Nephron (organoid): ENCODE data around the gene CDKL4.
"Not testable (repeated sequence)": the region's sequence is repeated elsewhere in the genome, so short reads cannot be mapped to it uniquely, and the experiment has no call there.

Experiments used
- H3K27ac Mint-ChIP-seq, 3 experiments: 2 replicates each; pipeline ENCODE4 v1.8.0; 2020; ENCODE audit warnings: mixed read lengths in 3 of 3, mild to moderate bottlenecking in 2 of 3, moderate library complexity in 1 of 3
- H3K27me3 Mint-ChIP-seq: 2 replicates; pipeline ENCODE4 v1.8.0; 2021; ENCODE audit warnings: low read depth, mild to moderate bottlenecking, moderate library complexity, mixed read lengths
- H3K36me3 Mint-ChIP-seq: 2 replicates; pipeline ENCODE4 v1.8.0; 2020; ENCODE audit warnings: low read depth, mixed read lengths
- H3K4me1 Mint-ChIP-seq: 2 replicates; pipeline ENCODE4 v1.8.0; 2020; ENCODE audit warnings: mixed read lengths
- H3K4me3 Mint-ChIP-seq, 3 experiments: 2 replicates each; pipeline ENCODE4 v1.8.0; 2020; ENCODE audit warnings: mild to moderate bottlenecking in 3 of 3, mixed read lengths in 3 of 3, moderate library complexity in 2 of 3
- H3K9me3 Mint-ChIP-seq: 2 replicates; pipeline ENCODE4 v1.8.0; 2020; ENCODE audit warnings: mixed read lengths
- CTCF ChIP-seq, 3 experiments: fragments of 200-600 bp; sonication (generic); IDR thresholded peaks; one replicate each; pipeline ENCODE4 v1.5.0; 2021; ENCODE audit warnings: antibody characterized with exemption in 3 of 3; ENCODE audit not compliant: unreplicated experiment in 3 of 3

CDKL4 gene

GRCh38 chr2:39256040-39256439 lies 12.3 kb upstream of the CDKL4 start:
- no peak overlapping the region for H3K27ac Mint-ChIP-seq
- no peaks in the 10 kb centered on the region for H3K27me3 Mint-ChIP-seq
- H3K9me3 Mint-ChIP-seq: peaks cover 11% of the 10 kb centered on the region
- H3K4me1 Mint-ChIP-seq: no peaks in the 10 kb centered on the region
- peaks cover 76% of the 10 kb centered on the region for H3K36me3 Mint-ChIP-seq
- H3K4me3 Mint-ChIP-seq: no peak overlapping the region
- TF ChIP-seq CTCF (IDR thresholded peaks at IDR 0.05; ENCODE audit: unreplicated experiment in 3 of 3): no peak

GRCh38 chr2:39252888-39253518 lies 9.2 kb upstream of the CDKL4 start:
- H3K36me3 Mint-ChIP-seq: peaks cover 72% of the 10 kb centered on the region
- no peak overlapping the region for H3K4me3 Mint-ChIP-seq
- H3K27ac Mint-ChIP-seq: no peak overlapping the region
- peaks cover 9% of the 10 kb centered on the region for H3K9me3 Mint-ChIP-seq
- H3K4me1 Mint-ChIP-seq: no peaks in the 10 kb centered on the region
- no peak for TF ChIP-seq CTCF (IDR thresholded peaks at IDR 0.05; ENCODE audit: unreplicated experiment in 3 of 3)
- no peaks in the 10 kb centered on the region for H3K27me3 Mint-ChIP-seq

GRCh38 chr2:39247512-39248043 lies 3.8 kb upstream of the CDKL4 start:
- H3K27ac Mint-ChIP-seq: no peak overlapping the region
- no peak overlapping the region for H3K4me3 Mint-ChIP-seq
- TF ChIP-seq CTCF (IDR thresholded peaks at IDR 0.05; ENCODE audit: unreplicated experiment in 3 of 3): no peak
- no peaks in the 10 kb centered on the region for H3K4me1 Mint-ChIP-seq
- peaks cover 4% of the 10 kb centered on the region for H3K27me3 Mint-ChIP-seq
- peaks cover 4% of the 10 kb centered on the region for H3K9me3 Mint-ChIP-seq
- H3K36me3 Mint-ChIP-seq: peaks cover 43% of the 10 kb centered on the region

- Mint-ChIP-seq H3K9me3 (peaks cover 3% of the 10 kb centered on the region), H3K4me1 (no peaks in the 10 kb centered on the region), H3K27me3 (peaks cover 4% of the 10 kb centered on the region), H3K36me3 (peaks cover 32% of the 10 kb centered on the region), H3K27ac (no peak overlapping the region), H3K4me3 (no peak overlapping the region)
- no peak for TF ChIP-seq CTCF (IDR thresholded peaks at IDR 0.05; ENCODE audit: unreplicated experiment in 3 of 3)
Measured at GRCh38 chr2:39246382-39246980, 2.7 kb upstream of the CDKL4 start.

GRCh38 chr2:39244963-39245625 lies 1.3 kb upstream of the CDKL4 start:
- H3K27ac Mint-ChIP-seq, H3K4me3 Mint-ChIP-seq, H3K9me3 Mint-ChIP-seq, H3K4me1 Mint-ChIP-seq, H3K27me3 Mint-ChIP-seq: not testable (repeated sequence)
- peaks cover 21% of the 10 kb centered on the region for H3K36me3 Mint-ChIP-seq

GRCh38 chr2:39244241-39244862 lies 582 bp upstream of the CDKL4 start:
- not testable (repeated sequence) for H3K4me3 Mint-ChIP-seq, H3K27ac Mint-ChIP-seq, H3K4me1 Mint-ChIP-seq, H3K9me3 Mint-ChIP-seq, H3K27me3 Mint-ChIP-seq
- H3K36me3 Mint-ChIP-seq: peaks cover 21% of the 10 kb centered on the region
